Peyer's patch (tissue), 4 donors: ENCODE data around the gene KEL. TPM values are rescaled to one million over a fixed set of nuclear protein-coding genes. Genes with fewer than 3 reads are reported as not detected.
"Not testable (repeated sequence)": the region's sequence is repeated elsewhere in the genome, so short reads cannot be mapped to it uniquely, and the experiment has no call there.

Experiments
- DNase-seq, 3 donors: peaks; one replicate each; pipeline ENCODE4 v3.0.0-alpha.2; 2017 to 2019
- H3K27ac ChIP-seq, 4 donors: fragments of 200-600 bp; sonication (generic); one replicate each; pipeline ENCODE4 v1.5.1; 2016 to 2019
- H3K27me3 ChIP-seq, 2 donors: fragments of 200-600 bp; sonication (generic); one replicate each; pipeline ENCODE4 v1.5.1; 2019
- H3K36me3 ChIP-seq, 3 donors: fragments of 200-600 bp; sonication (generic); one replicate each; pipeline ENCODE4 v1.5.1; 2016 to 2019
- H3K4me1 ChIP-seq, 4 donors: fragments of 200-600 bp; sonication (generic); one replicate each; pipeline ENCODE4 v1.5.1; 2016 to 2019
- H3K4me3 ChIP-seq, 4 donors: fragments of 200-600 bp; sonication (generic); 1 replicate in 3 of 4; 2 replicates in 1 of 4; pipeline ENCODE4 v1.5.1; 2016 to 2019; ENCODE audit warnings: mild to moderate bottlenecking in 1 of 4
- H3K9me3 ChIP-seq, 4 donors: fragments of 200-600 bp; sonication (generic); one replicate each; pipeline ENCODE4 v1.5.1; 2016 to 2019; ENCODE audit warnings: mild to moderate bottlenecking in 1 of 4
- POLR2A ChIP-seq, 2 donors: fragments of 450-650 bp; IDR thresholded peaks; one replicate each; pipeline ENCODE4 v1.5.1; 2017; ENCODE audit warnings: antibody characterized with exemption in 2 of 2, mild to moderate bottlenecking in 2 of 2, moderate library complexity in 2 of 2
- total RNA-seq, 4 donors: library from RNA; depleted of rRNA; stranded (reverse); fragments of >200 nt; gene quantifications; one replicate each; pipeline ENCODE4 v1.1.0, GENCODE V29; 2016
- TF ChIP-seq, protein P1 (sequence below), 6 experiments: fragments of 450-650 bp in 4 of 6; fragments of 200-600 bp in 2 of 6; sonication (generic) in 1 of 6; IDR thresholded peaks; one replicate each; pipeline ENCODE4 v1.5.1; 2017 to 2019; ENCODE audit warnings: antibody characterized with exemption in 6 of 6, mild to moderate bottlenecking in 3 of 6, moderate library complexity in 1 of 6

Gene KEL
- total RNA-seq, 4 donors from 2014 or later: not detected

DNA sequence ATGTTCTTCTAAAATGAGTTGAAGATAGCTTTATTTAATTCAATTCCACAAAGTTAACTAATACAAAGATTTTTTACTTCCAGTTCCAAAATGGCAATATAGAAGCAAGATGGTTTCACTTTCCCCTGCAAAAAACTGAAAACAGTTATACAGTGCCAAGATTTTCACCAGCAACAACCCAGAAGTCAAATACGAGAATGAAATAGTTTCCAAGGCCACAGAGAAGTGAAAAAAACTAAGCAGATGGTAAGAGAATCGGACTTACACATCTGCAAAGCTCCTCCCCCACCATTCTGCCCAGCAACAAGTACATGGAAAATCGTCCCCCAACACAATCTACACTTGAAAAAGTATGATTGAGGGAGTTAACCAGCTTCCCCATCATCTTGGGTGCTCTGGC lies 30.3 kb upstream of the KEL start:
- DNase-seq: no peak
- H3K4me1 ChIP-seq: no peaks in the 10 kb centered on the region
- H3K4me3 ChIP-seq: no peak overlapping the region
- TF ChIP-seq, protein P1, sequence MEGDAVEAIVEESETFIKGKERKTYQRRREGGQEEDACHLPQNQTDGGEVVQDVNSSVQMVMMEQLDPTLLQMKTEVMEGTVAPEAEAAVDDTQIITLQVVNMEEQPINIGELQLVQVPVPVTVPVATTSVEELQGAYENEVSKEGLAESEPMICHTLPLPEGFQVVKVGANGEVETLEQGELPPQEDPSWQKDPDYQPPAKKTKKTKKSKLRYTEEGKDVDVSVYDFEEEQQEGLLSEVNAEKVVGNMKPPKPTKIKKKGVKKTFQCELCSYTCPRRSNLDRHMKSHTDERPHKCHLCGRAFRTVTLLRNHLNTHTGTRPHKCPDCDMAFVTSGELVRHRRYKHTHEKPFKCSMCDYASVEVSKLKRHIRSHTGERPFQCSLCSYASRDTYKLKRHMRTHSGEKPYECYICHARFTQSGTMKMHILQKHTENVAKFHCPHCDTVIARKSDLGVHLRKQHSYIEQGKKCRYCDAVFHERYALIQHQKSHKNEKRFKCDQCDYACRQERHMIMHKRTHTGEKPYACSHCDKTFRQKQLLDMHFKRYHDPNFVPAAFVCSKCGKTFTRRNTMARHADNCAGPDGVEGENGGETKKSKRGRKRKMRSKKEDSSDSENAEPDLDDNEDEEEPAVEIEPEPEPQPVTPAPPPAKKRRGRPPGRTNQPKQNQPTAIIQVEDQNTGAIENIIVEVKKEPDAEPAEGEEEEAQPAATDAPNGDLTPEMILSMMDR (IDR thresholded peaks at IDR 0.05): no peak
- no peak for TF ChIP-seq POLR2A (IDR thresholded peaks at IDR 0.05)
- H3K9me3 ChIP-seq: no peaks in the 10 kb centered on the region
- H3K27ac ChIP-seq: no peak overlapping the region
- H3K36me3 ChIP-seq: no peaks in the 10 kb centered on the region
- no peaks in the 10 kb centered on the region for H3K27me3 ChIP-seq

DNA sequence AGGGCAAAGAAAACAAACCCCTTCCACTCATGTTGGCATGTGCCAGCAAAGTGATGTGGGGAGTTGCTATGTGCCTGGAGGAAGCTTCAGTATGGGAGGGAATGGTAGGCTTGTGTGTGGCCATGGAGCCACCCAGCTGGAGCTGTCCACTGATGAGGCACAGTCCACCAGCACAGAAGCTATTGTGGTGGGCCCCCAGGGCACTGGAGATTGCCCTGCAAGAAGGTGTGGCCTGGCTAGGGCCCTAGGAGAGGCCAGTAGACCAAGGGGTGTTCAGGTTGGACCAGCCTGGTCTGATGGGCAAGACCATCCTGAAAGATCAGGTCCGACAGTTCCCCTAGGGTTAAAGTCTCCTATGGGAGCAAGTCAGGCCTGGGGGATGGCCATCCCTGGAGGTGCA lies 22.1 kb upstream of the KEL start:
- Histone ChIP-seq H3K27ac (no peak overlapping the region), H3K4me3 (no peak overlapping the region)

DNA sequence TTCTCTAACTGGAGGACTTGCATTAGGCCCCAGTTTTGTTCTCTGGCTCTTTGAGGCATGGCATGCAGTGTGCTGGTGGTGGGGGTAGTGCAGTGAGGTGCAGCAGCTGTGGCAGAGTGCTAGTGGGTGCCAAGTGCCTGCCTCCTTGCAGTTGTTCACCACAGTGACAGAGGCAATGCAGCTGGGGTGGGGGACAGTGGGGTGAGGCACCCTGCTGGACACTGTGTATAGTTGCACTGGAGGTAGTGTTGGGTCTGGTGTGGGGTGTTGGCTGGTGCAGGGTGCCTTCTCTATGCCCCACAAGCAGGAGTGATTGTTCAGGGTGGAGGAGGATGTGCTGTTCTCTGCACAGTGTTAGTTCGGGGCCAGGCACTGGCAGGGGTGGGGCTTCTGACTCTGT lies 21.7 kb upstream of the KEL start:
- Histone ChIP-seq H3K27ac (no peak overlapping the region), H3K4me1 (no peaks in the 10 kb centered on the region), H3K9me3 (no peaks in the 10 kb centered on the region), H3K27me3 (no peaks in the 10 kb centered on the region), H3K36me3 (no peaks in the 10 kb centered on the region), H3K4me3 (no peak overlapping the region)
- DNase-seq: no peak
- no peak for TF ChIP-seq POLR2A (IDR thresholded peaks at IDR 0.05)
- TF ChIP-seq, protein P1 (IDR thresholded peaks at IDR 0.05): no peak

More for the DNA sequence above, 22.1 kb upstream of the KEL start:
- no peak for TF ChIP-seq POLR2A (IDR thresholded peaks at IDR 0.05)
- TF ChIP-seq, protein P1 (IDR thresholded peaks at IDR 0.05): no peak
- no peak for DNase-seq
- Histone ChIP-seq H3K36me3 (no peaks in the 10 kb centered on the region), H3K27me3 (no peaks in the 10 kb centered on the region), H3K9me3 (no peaks in the 10 kb centered on the region), H3K4me1 (no peaks in the 10 kb centered on the region)

DNA sequence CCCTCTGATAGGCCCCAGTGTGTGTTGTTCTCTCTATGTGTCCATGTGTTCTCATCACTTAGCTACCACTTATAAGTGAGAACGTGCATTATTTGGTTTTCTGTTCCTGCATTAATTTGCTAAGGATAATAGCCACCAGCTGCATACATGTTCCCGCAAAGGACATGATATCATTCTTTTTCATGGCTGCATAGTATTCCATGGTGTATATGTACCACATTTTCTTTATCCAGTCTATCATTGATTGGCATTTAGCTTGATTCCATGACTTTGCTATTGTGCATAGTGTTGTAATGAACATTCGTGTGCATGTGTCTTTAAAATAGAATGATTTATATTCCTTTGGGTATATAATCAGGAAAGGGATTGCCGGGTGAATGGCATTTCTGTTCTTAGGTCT lies 16.2 kb upstream of the KEL start:
- not testable (repeated sequence) for H3K27ac ChIP-seq, H3K9me3 ChIP-seq, H3K4me3 ChIP-seq, DNase-seq, H3K4me1 ChIP-seq, H3K27me3 ChIP-seq, H3K36me3 ChIP-seq

DNA sequence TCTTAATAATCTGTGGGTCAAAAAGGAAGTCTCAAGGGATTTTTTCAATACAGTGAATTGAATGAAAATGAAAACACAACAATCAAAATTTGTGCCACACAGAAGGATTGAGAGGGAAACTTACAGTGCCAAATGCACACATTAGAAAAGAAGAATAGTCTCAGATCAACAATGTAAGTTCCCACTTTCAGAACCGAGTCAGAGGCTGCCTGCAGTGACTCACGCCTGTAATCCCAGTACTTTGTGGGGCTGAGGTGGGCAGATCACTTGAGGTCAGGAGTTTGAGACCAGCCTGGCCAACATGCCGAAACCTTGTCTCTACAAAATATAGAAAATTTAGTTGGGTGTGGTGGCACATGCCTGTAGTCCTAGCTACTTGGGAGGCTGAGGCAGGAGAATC lies 12.5 kb upstream of the KEL start:
- no peaks in the 10 kb centered on the region for H3K27me3 ChIP-seq
- no peak overlapping the region for H3K4me3 ChIP-seq
- no peaks in the 10 kb centered on the region for H3K4me1 ChIP-seq
- no peak overlapping the region for H3K27ac ChIP-seq
- no peaks in the 10 kb centered on the region for H3K9me3 ChIP-seq
- DNase-seq: no peak
- TF ChIP-seq POLR2A (IDR thresholded peaks at IDR 0.05): no peak
- TF ChIP-seq, protein P1 (IDR thresholded peaks at IDR 0.05): no peak
- H3K36me3 ChIP-seq: no peaks in the 10 kb centered on the region

DNA sequence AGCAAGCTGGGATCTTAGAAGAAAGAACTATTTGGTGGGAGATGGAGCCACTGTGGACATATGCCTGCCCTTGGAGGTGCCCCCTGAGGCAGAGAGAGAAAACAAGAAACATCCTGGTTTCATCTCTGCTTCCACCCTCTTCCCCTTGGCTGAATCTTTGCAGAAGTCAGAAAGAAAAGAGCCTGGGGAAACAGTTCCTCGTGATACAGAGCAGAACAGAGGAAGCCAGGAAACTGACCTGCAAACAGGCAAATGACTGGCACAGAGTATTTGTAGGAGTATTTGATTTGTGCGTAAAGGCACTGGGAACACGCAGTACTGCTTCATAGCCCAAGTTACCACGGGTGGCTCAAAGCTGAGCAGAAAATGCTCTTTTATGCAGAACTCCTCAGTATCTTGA lies 7.0 kb upstream of the KEL start:
- Histone ChIP-seq H3K9me3 (no peaks in the 10 kb centered on the region), H3K4me1 (no peaks in the 10 kb centered on the region), H3K4me3 (no peak overlapping the region), H3K27me3 (no peaks in the 10 kb centered on the region), H3K36me3 (no peaks in the 10 kb centered on the region), H3K27ac (no peak overlapping the region)
- no peak for TF ChIP-seq POLR2A (IDR thresholded peaks at IDR 0.05)
- TF ChIP-seq, protein P1 (IDR thresholded peaks at IDR 0.05): no peak
- no peak for DNase-seq
